H1 (cell line): ENCODE measurements around the gene PRSS50. TPM values are rescaled to one million over a fixed set of nuclear protein-coding genes. Genes with fewer than 3 reads are reported as not detected.

Source experiments
- CTCF ChIA-PET: fragments of 300-600 bp; sonication (Branson Sonifier 250); formaldehyde crosslinking; loops from one replicate; lab custom pipeline; 2021; ENCODE audit not compliant: partially characterized antibody; lab: Charles Lee
- POLR2A ChIA-PET: fragments of 300-600 bp; sonication (Branson Sonifier 250); formaldehyde crosslinking; loops from one replicate; lab custom pipeline; 2021; ENCODE audit warnings: inconsistent platforms; ENCODE audit not compliant: partially characterized antibody; lab: Charles Lee
- DNase-seq, 2 experiments: peaks; one replicate each; pipeline versions ENCODE4 v3.0.0 to v3.0.0-alpha.2; 2010 to 2022; ENCODE audit warnings: low spot score in 2 of 2, low read depth in 1 of 2, mixed read lengths in 1 of 2
- FAIRE-seq: peaks from 2 replicates; lab custom pipeline; 2011; peaks lifted over from hg19 to GRCh38; lab: Jason Lieb, UNC
- H2AFZ ChIP-seq: 2 replicates; pipeline ENCODE4 v1.8.1; 2012; ENCODE audit warnings: low read length, inconsistent platforms
- H2AK5ac ChIP-seq: 2 replicates; pipeline ENCODE4 v1.6.1; 2013; ENCODE audit warnings: low read depth, low read length
- H2BK120ac ChIP-seq: replicated peaks from 2 replicates; pipeline ENCODE3; 2013; ENCODE audit warnings: low read depth, low read length, inconsistent platforms
- H2BK12ac ChIP-seq: 2 replicates; pipeline ENCODE4 v1.6.1; 2013; ENCODE audit warnings: low read depth, low read length
- H2BK15ac ChIP-seq: 2 replicates; pipeline ENCODE4 v1.6.1; 2013; ENCODE audit warnings: low read length
- H2BK20ac ChIP-seq: 2 replicates; pipeline ENCODE4 v1.6.1; 2013; ENCODE audit warnings: low read length
- H2BK5ac ChIP-seq: 2 replicates; pipeline ENCODE4 v1.6.1; 2013; ENCODE audit warnings: low read depth, low read length
- H3K14ac ChIP-seq: 2 replicates; pipeline ENCODE4 v1.6.1; 2013; ENCODE audit warnings: inconsistent platforms; ENCODE audit not compliant: insufficient read length
- H3K18ac ChIP-seq: 2 replicates; pipeline ENCODE4 v1.6.1; 2013; ENCODE audit warnings: low read length; ENCODE audit errors: extremely low read depth
- H3K23ac ChIP-seq: 2 replicates; pipeline ENCODE4 v1.6.1; 2013; ENCODE audit warnings: inconsistent platforms; ENCODE audit not compliant: insufficient read length
- H3K23me2 ChIP-seq: 2 replicates; pipeline ENCODE4 v1.6.1; 2013; ENCODE audit warnings: low read depth, low read length
- H3K27ac ChIP-seq: 2 replicates; pipeline ENCODE4 v1.6.1; 2011; ENCODE audit warnings: low read depth, low read length, inconsistent platforms
- H3K27me3 ChIP-seq, 4 experiments: replicated peaks in 1 of 4; 1 replicate in 1 of 4; 2 replicates in 3 of 4; pipeline versions ENCODE4 v1.6.1 to v1.8.1; 2011 to 2013; ENCODE audit warnings: low read length in 3 of 4, mild to moderate bottlenecking in 3 of 4, inconsistent platforms in 2 of 4, mixed read lengths in 2 of 4, moderate library complexity in 1 of 4; ENCODE audit not compliant: control insufficient read depth in 3 of 4, insufficient read depth in 3 of 4; ENCODE audit errors: extremely low read depth in 1 of 4
- H3K36me3 ChIP-seq, 4 experiments: 2 replicates each; pipeline versions ENCODE4 v1.6.1 to v1.8.1; 2011 to 2013; ENCODE audit warnings: mild to moderate bottlenecking in 4 of 4, low read length in 3 of 4, moderate library complexity in 2 of 4, control low read depth in 1 of 4, inconsistent platforms in 1 of 4; ENCODE audit not compliant: insufficient read depth in 4 of 4, control insufficient read depth in 2 of 4
- H3K4ac ChIP-seq: replicated peaks from 2 replicates; pipeline ENCODE3; 2013; ENCODE audit warnings: low read length, low read depth, mixed read lengths, inconsistent platforms; ENCODE audit not compliant: insufficient read length
- H3K4me1 ChIP-seq, 4 experiments: replicated peaks in 1 of 4; 1 replicate in 1 of 4; 2 replicates in 3 of 4; pipeline versions ENCODE4 v1.6.1 to v1.8.1; 2011 to 2013; ENCODE audit warnings: low read length in 3 of 4, inconsistent platforms in 2 of 4, mixed read lengths in 1 of 4; ENCODE audit not compliant: insufficient read depth in 4 of 4, control insufficient read depth in 3 of 4
- H3K4me2 ChIP-seq, 2 experiments: 2 replicates each; pipeline versions ENCODE4 v1.6.1 to v1.8.1; 2011 to 2013; ENCODE audit warnings: low read depth in 2 of 2, low read length in 2 of 2, control low read depth in 1 of 2, inconsistent platforms in 1 of 2, mild to moderate bottlenecking in 1 of 2; ENCODE audit not compliant: insufficient read depth in 1 of 2
- H3K4me3 ChIP-seq, 4 experiments: fragments of 200-600, 300-600 bp in 1 of 4; sonication (generic), shearing (Covaris generic), sonication (Bioruptor Twin) in 1 of 4; 2 replicates each; pipeline versions ENCODE4 v1.5.1 to v1.8.1; 2011 to 2016; ENCODE audit warnings: low read length in 4 of 4, low read depth in 3 of 4, control low read depth in 2 of 4, inconsistent platforms in 2 of 4, mild to moderate bottlenecking in 2 of 4, mixed read lengths in 1 of 4, moderate library complexity in 1 of 4; ENCODE audit not compliant: insufficient read depth in 2 of 4; ENCODE audit errors: extremely low read depth in 1 of 4
- H3K56ac ChIP-seq: replicated peaks from 2 replicates; pipeline ENCODE3; 2013; ENCODE audit warnings: low read depth, mild to moderate bottlenecking, mixed read lengths, low read length, inconsistent platforms; ENCODE audit not compliant: insufficient read length
- H3K79me1 ChIP-seq: 2 replicates; pipeline ENCODE4 v1.6.1; 2013; ENCODE audit warnings: low read depth, low read length, control low read depth
- H3K79me2 ChIP-seq, 2 experiments: 2 replicates each; pipeline versions ENCODE4 v1.6.1 to v1.8.1; 2012 to 2013; ENCODE audit warnings: low read length in 2 of 2, mild to moderate bottlenecking in 2 of 2, inconsistent platforms in 1 of 2; ENCODE audit not compliant: insufficient read depth in 2 of 2, control insufficient read depth in 1 of 2
- H3K9ac ChIP-seq, 4 experiments: replicated peaks in 1 of 4; 1 replicate in 1 of 4; 2 replicates in 3 of 4; pipeline versions ENCODE4 v1.6.1 to v1.8.1; 2011 to 2013; ENCODE audit warnings: low read depth in 3 of 4, low read length in 3 of 4, control low read depth in 2 of 4, mild to moderate bottlenecking in 2 of 4, moderate library complexity in 2 of 4, inconsistent platforms in 1 of 4; ENCODE audit errors: extremely low read depth in 1 of 4
- H3K9me3 ChIP-seq, 2 experiments: 2 replicates each; pipeline versions ENCODE4 v1.6.1 to v1.8.1; 2012 to 2013; ENCODE audit warnings: mild to moderate bottlenecking in 2 of 2, moderate library complexity in 2 of 2, control low read depth in 1 of 2, inconsistent platforms in 1 of 2, low read depth in 1 of 2, low read length in 1 of 2, mixed read lengths in 1 of 2; ENCODE audit not compliant: insufficient read depth in 2 of 2
- H4K20me1 ChIP-seq, 2 experiments: replicated peaks in 1 of 2; 2 replicates each; pipeline versions ENCODE3 to v1.8.1; 2011 to 2013; ENCODE audit warnings: inconsistent platforms in 2 of 2, low read length in 2 of 2, mild to moderate bottlenecking in 1 of 2; ENCODE audit not compliant: insufficient read depth in 2 of 2, control insufficient read depth in 1 of 2
- H4K5ac ChIP-seq: 2 replicates; pipeline ENCODE4 v1.6.1; 2013; ENCODE audit warnings: low read length, low read depth, mixed read lengths, inconsistent platforms; ENCODE audit not compliant: insufficient read length
- H4K8ac ChIP-seq: 2 replicates; pipeline ENCODE4 v1.8.0; 2013; ENCODE audit warnings: mild to moderate bottlenecking, moderate library complexity, low read length, inconsistent platforms; ENCODE audit not compliant: insufficient read depth; ENCODE audit errors: extremely low read depth
- H4K91ac ChIP-seq: replicated peaks from 2 replicates; pipeline ENCODE3; 2013; ENCODE audit warnings: low read length, mixed read lengths, inconsistent platforms; ENCODE audit not compliant: insufficient read length
- CREB1 ChIP-seq: IDR thresholded peaks from 2 replicates; pipeline ENCODE4 v1.6.1; 2012; ENCODE audit warnings: inconsistent platforms
- EZH2 ChIP-seq: fragments of 200-600 bp; sonication (generic); IDR thresholded peaks from 2 replicates; pipeline ENCODE4 v1.7.1; 2012; ENCODE audit warnings: low read depth, mild to moderate bottlenecking, moderate library complexity, low read length, inconsistent platforms; ENCODE audit not compliant: severe bottlenecking
- JUN ChIP-seq: IDR thresholded peaks from 2 replicates; pipeline ENCODE4 v1.6.1; 2011; ENCODE audit warnings: low read depth, mild to moderate bottlenecking, improper control_type of control experiment, low read length
- PHF8 ChIP-seq: fragments of 200-600 bp; sonication (generic); conservative IDR thresholded peaks from 2 replicates; pipeline ENCODE4 v1.7.1; 2012; ENCODE audit warnings: low read depth, mild to moderate bottlenecking, inconsistent platforms, low read length, moderate library complexity
- POLR2A ChIP-seq, 2 experiments: IDR thresholded peaks; 1 replicate in 1 of 2; 2 replicates in 1 of 2; pipeline ENCODE4 v1.6.1; 2011; ENCODE audit warnings: low read depth in 2 of 2, low read length in 2 of 2, mild to moderate bottlenecking in 2 of 2; ENCODE audit errors: control extremely low read depth in 1 of 2
- TAF1 ChIP-seq: IDR thresholded peaks from 2 replicates; pipeline ENCODE4 v1.6.1; 2011; ENCODE audit warnings: mild to moderate bottlenecking, low read depth, low read length
- WGBS, 2 experiments: shearing (Covaris generic) in 1 of 2; methylation state at CpG; one replicate each; pipeline versions ENCODE4 v1.1.6 to v1.1.7; 2013 to 2015; ENCODE audit warnings: low lambda C conversion rate in 2 of 2, mixed read lengths in 2 of 2, inconsistent platforms in 1 of 2, low coverage in 1 of 2, missing lambda C conversion rate in 1 of 2; ENCODE audit not compliant: insufficient replicate concordance in 2 of 2, insufficient coverage in 1 of 2, insufficient read length in 1 of 2; ENCODE audit errors: extremely low coverage in 1 of 2, missing lambda C conversion rate in 1 of 2; 5-methylcytosine and 5-hydroxymethylcytosine counted together
- polyA plus RNA-seq, 7 experiments: library from polyadenylated mRNA; depleted of rRNA in 3 of 7; stranded (reverse) in 5 of 7; unstranded in 2 of 7; fragments of >200 nt in 5 of 7; fragments of 200-250 nt in 2 of 7; gene quantifications; 1 replicate in 5 of 7; 2 replicates in 1 of 7; 4 replicates in 1 of 7; pipeline versions ENCODE4 v1.2.1 to v1.2.3, GENCODE V29; 2011 to 2013; ENCODE audit warnings: missing spikeins in 2 of 7, mixed read lengths in 2 of 7
- total RNA-seq: library from RNA; stranded (reverse); fragmentation: NEBNext Ultra II Directional; extraction: Animal tissue kit (Norgen Biotek cat#: 25700); gene quantifications from 2 replicates; pipeline ENCODE4 v1.2.1, GENCODE V29; 2021

PRSS50 gene
- total and polyA plus RNA-seq, 2 of the 8 experiments (the other 6 are each of a cell fraction or from before 2014, with no cell fraction given): 0.47 to 0.71 TPM

DNA sequence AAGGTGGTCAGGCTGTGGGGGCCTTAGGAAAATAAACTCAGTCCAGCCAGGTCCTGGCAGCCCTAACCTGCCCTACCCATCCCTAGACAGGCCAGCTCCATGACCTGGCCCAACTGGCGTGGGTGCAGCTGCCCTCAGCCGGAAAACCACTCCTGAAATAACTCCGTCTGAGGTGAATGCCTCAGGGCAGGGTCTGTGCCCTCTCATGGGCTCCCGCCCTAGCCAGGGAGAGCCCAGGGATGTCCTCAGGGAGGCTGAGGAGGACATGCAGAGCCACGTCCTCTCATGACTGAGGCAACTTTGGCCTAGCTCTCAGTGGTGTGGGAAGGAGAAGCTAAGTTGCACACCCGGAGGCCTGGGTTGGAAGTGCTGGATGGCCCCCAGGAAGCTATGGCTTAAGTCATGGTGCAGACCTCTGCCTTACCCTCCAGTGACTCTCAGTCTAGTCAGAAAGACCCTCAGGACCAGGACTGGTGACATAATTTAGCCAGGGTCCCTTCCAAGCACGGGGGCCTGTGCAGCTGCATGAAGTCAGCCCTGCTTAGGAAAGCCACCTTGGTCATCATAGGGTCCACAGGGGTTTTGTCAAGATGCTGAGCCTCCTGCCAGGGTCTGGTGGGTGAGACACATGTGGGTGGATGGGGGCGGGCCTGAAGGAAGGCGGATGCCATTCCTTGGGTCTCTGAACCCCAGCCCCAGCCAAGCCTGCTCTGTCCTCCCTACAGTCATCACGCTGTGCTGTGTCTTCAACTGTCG is 9.1 kb downstream of the PRSS50 start:
- Histone ChIP-seq H3K4me3 (no peak overlapping the region), H3K9ac (no peak overlapping the region), H3K56ac (no peak overlapping the region), H2BK15ac (no peak overlapping the region), H2BK12ac (no peak overlapping the region), H3K23ac (no peak overlapping the region), H3K27me3 (peaks cover 0 to 3% (median 0%) of the 10 kb centered on the region in 4 experiments; a peak in 1 of 7 replicates), H3K9me3 (no peaks in the 10 kb centered on the region), H4K8ac (no peak overlapping the region), H3K23me2 (no peaks in the 10 kb centered on the region), H4K91ac (no peak overlapping the region), H3K4ac (no peak overlapping the region), H2BK5ac (0 out of 2 replicates have a peak overlapping the region, but pooled peaks have one; percentile 46), H3K4me2 (no peak overlapping the region), H4K20me1 (peaks cover 2 to 4% of the 10 kb centered on the region in 2 experiments), H2AK5ac (no peak overlapping the region), H3K27ac (no peak overlapping the region), H3K18ac (no peak overlapping the region), H4K5ac (no peak overlapping the region), H2BK20ac (no peak overlapping the region), H3K36me3 (no peaks in the 10 kb centered on the region), H3K79me2 (no peaks in the 10 kb centered on the region), H3K14ac (no peak overlapping the region), H2BK120ac (no peak overlapping the region), H2AFZ (no peak overlapping the region), H3K4me1 (peaks cover 0 to 6% (median 0%) of the 10 kb centered on the region in 4 experiments; a peak in 1 of 7 replicates), H3K79me1 (no peaks in the 10 kb centered on the region)
- TF ChIP-seq EZH2 (no peak), JUN (no peak), TAF1 (no peak), POLR2A (IDR thresholded peaks at IDR 0.05; ENCODE audit: control extremely low read depth in 1 of 2, low read depth in 2 of 2, low read length in 2 of 2) (no peak), CREB1 (no peak), PHF8 (no peak)
- POLR2A ChIA-PET: interaction anchor here (1.3 kb wide), 1 partner anchor 33 kb away, joined by 3 read pairs; no protein-coding TSS in a partner anchor
- FAIRE-seq: no peak
- no peak for DNase-seq
- 84% methylated on average over 11 of the region's 11 CpGs; no CpG with 5 or more reads in 1 of the 2 experiments for WGBS, 2 experiments
- CTCF ChIA-PET: interaction anchor here (1.0 to 6.5 kb wide), 18 partner anchors 9 to 284 kb away, joined by 3 to 91 read pairs (median 8); partner anchors contain the start of gene PRSS50
